ENCODE measurements around the gene SOD3.
A peak's percentile ranks its signal among the peaks of the same experiment; 100 is the strongest.

SOD3 gene, protein sequence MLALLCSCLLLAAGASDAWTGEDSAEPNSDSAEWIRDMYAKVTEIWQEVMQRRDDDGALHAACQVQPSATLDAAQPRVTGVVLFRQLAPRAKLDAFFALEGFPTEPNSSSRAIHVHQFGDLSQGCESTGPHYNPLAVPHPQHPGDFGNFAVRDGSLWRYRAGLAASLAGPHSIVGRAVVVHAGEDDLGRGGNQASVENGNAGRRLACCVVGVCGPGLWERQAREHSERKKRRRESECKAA

GRCh38 chr4:24794916-24795665 lies at the start of gene SOD3:
Gene SOD3 (plus strand): TSS chr4:24795573. CDS start chr4:24799522, 3,949 bp downstream.
- no peak for DNase-seq

GRCh38 chr4:24747234-24747975 lies 48.0 kb upstream of the SOD3 start:
- DNase-seq, result no peak

DNA sequence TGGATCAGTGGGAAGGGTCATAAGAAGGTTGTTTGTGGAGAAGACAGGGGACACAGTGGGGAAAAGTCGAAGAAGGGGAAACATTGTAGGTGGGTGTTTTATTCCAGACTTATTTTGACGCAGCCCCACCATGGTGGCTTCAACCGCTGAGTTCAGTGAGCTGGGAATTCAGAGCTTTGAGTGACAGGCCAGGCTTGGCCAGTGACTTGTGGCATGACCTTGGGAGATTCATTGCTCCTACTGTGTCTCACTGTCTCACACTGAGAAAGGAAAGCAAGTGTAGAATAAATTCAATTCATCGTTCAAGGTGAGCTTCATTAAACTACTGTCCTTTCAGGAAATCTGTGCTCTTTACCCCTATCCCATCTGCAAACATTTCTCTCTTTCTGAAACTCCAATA lies 47.4 kb upstream of the SOD3 start:
- no peak for DNase-seq

- DNase-seq, result no peak
Observed at GRCh38 chr4:24748758-24749350, 46.5 kb upstream of the SOD3 start.

- no peak for DNase-seq
Observed at GRCh38 chr4:24750106-24750505, 45.3 kb upstream of the SOD3 start.

DNA sequence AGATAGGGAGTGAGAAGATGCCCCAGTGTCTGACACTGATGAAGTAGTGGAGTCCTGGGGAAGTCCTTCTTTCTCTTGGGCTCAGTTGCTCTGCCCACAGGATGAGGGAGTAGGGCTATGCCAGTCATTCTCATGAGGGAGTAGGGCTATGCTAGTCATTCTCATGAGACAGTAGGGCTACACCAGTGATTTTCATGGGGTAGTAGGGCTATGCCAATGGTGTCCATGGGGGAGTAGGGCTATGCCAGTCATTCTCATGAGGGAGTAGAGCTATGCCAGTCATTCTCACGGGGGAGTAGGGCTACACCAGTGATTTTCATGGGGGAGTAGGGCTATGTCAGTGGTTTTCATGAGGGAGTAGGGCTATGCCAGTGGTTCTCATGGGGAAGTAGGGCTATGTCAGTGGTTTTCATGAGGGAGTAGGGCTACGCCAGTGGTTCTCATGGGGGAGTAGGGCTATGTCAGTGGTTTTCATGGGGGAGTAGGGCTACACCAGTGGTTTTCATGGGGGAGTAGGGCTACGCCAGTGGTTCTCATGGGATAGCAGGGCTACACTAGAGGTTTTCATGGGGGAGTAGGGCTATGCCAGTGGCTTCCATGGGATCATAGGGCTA lies 43.3 kb upstream of the SOD3 start:
- no peak for DNase-seq

- no peak for DNase-seq
Observed at GRCh38 chr4:24753519-24753918, 41.9 kb upstream of the SOD3 start.

DNA sequence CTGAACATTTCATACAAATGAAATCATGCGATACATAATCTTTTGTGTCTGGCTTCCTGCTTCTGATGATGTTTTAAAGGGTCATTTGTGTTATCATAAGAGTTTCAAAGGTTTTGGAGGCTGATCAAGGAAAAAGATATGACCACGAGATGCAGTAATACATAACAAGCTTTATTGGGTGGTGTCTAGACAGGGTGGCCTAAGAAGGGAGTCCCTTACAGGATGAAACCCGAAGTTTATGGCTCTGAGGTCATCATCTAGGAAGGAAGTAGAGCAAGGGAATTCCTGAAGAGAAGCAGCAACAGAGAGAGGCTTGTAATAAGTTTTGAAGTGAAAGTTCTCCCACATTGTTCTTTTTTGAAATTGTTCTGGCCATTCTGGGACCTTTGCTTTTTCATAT lies 40.8 kb upstream of the SOD3 start:
- no peak for DNase-seq

- no peak for DNase-seq
Observed at GRCh38 chr4:24763631-24764297, 31.6 kb upstream of the SOD3 start.

DNA sequence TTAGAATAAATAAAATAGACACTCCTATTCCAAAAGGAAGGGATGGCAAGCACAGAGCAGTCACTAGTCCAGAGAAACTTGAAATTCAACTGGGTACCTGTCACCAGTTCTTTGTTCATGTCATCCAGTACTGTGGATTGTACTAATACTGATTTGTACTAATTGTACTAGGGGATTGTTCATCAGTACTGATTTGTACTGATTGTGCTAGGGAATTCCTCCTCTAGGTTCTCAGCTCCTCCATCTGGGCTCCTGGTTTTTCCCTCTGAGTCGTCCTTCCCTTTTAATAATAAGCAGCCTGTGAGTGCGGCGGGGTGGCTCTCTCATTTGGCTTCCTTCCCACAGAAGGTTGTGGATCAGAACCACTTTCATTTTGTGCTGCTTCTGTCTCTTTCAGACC lies 31.0 kb upstream of the SOD3 start:
- no peak for DNase-seq

DNA sequence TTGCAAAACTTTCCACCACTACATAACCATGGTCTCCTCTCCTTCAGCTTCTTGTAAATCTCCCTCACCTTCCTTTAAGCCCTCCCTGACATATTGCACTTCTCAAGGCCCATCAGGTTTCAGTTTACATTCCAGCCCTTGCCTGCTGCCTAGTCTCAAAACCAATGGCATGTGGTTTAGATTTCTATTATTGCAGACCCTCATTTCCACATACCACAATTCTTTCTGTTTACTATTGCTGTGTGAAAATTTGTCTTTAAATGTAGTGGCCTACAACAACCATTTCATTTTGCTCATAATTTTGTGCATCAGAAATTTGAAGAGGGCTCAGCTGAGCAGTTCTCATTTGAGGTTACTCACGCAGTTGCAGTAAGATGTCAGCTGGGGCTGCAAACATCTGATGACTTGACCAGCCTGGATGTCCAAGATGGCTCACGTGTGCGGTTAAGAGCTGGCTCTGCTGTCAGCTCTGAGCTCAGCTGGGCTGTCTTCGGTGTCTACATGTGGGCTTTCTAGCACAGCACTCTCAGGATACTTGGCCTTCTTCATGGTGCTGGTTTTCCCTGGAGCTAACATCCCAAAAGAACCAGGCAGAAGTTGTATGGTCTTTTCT lies 29.9 kb upstream of the SOD3 start:
- no peak for DNase-seq

GRCh38 chr4:24768006-24768405 lies 27.4 kb upstream of the SOD3 start:
- no peak for DNase-seq

- no peak for DNase-seq
Observed at GRCh38 chr4:24768604-24769003, 26.8 kb upstream of the SOD3 start.

DNA sequence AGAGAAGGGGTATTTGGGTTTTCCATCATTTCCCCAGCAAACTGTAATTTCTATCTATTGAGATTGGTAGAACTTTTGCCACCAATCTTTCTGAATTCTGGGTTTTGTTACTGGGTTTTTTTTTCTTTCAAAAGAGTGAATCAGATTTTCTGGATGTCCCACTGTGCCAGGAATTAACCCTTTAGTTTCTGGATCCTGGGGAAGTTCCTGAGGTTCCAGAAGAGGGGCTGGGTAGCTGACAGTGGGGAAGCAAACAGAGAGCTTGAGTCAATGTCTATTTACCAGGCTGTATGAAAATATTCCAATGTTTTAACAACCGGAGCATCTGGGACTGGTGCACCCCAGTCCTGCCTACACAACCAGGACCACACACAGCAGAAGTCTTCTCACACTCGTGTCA lies 25.8 kb upstream of the SOD3 start:
- no peak for DNase-seq

DNA sequence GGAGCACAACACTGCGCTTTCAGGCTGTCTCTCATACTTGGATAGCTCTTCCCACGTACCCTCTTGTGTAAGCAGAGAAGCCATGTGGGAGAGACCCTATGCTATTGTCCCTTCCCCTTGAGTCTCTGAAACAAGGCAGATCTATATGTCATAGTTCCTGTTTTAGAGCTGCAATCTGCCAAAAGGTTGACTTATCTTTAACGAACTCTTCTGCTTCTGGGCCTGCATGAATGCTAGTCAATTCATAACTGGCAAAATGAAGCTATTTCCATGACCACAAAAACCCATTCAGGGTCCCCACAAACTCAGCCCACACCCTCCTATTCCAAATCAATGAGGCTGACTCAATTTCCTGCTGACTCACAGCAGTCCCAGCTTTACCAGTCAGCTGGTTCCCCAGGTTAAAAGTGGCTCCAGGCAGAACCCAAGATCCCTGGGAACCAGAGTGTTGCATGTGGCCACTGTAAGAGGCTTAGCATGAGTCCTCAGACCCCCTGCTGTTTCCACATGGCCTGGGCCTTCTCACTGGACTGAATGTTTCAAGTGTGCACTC lies 25.3 kb upstream of the SOD3 start:
- DNase-seq, result peak; percentile 8

DNA sequence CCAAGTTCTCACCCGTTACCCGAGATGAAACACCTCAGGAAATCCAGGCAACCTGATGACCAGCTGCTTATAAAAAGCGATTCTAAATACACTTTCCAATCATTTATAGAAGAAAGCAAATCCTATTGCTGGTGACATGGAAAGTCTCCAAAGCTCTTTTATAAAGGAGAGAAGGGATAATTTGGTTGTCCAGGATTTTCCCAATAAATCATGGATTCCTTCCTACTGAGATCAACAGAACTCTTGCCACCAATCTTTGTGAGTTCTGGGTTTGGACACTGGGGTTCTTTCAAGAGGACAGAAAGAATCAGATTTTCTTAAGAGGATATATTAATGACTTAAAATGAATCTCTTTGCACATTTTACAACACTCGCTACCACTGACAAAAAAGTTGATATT lies 24.7 kb upstream of the SOD3 start:
- DNase-seq, result no peak

- no peak for DNase-seq
Observed at GRCh38 chr4:24771241-24771640, 24.1 kb upstream of the SOD3 start.

- DNase-seq, result no peak
Observed at GRCh38 chr4:24772061-24772705, 23.2 kb upstream of the SOD3 start.

- no peak for DNase-seq
Observed at GRCh38 chr4:24772952-24773351, 22.4 kb upstream of the SOD3 start.

- DNase-seq, result no peak
Observed at GRCh38 chr4:24774452-24774851, 20.9 kb upstream of the SOD3 start.

DNA sequence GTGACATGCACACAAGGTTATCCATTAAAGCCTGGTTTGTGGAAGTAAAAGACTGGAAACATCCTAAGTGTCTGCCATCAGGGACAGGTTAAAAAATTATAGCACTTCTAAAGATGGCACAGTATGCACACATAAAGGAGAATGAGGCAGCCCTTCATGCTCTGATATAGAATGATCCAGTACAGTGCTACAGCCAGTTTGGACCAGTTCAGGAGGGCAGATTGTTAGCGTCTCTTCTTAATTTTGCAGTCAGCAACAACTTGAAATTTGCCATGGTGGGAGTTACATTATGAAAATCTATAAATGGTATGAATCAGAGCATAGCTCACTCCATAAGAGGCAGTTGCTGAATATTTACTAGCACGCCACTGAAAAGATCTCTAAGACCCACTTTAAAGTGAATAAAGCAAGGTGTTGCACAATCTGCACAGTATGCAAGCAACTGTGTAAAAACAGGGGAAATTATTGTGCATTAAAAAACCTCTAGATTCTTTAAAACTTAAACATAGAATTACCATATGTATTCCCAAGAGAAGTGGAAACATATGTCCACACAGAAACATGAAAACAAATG lies 20.3 kb upstream of the SOD3 start:
- no peak for DNase-seq

All from hematopoietic multipotent progenitor cell treated with erythropoietin and hydrocortisone succinate and interleukin-3 and kit ligand, for 6 days (in vitro differentiated cells).